Osteoblast (primary cell): ENCODE results near the gene GLI3. TPM values are rescaled to one million over a fixed set of nuclear protein-coding genes. Genes with fewer than 3 reads are reported as not detected.

Experiments used
- DNase-seq: peaks from one replicate; pipeline ENCODE4 v3.0.0; 2011; ENCODE audit warnings: low spot score, mixed read lengths; ENCODE audit not compliant: insufficient read length; ENCODE audit errors: missing footprints
- H2AFZ ChIP-seq: 2 replicates; pipeline ENCODE4 v1.6.0; 2011; ENCODE audit warnings: mild to moderate bottlenecking, low read length
- H3K27ac ChIP-seq: 2 replicates; pipeline ENCODE4 v1.5.1; 2011; ENCODE audit warnings: mild to moderate bottlenecking, low read depth, low read length, moderate library complexity
- H3K27me3 ChIP-seq: 2 replicates; pipeline ENCODE4 v1.6.0; 2012; ENCODE audit warnings: mild to moderate bottlenecking, control low read depth, inconsistent platforms, low read length, moderate library complexity; ENCODE audit not compliant: insufficient read depth
- H3K36me3 ChIP-seq: 2 replicates; pipeline ENCODE4 v1.5.1; 2011; ENCODE audit warnings: mild to moderate bottlenecking, low read length, control low read depth, moderate library complexity; ENCODE audit not compliant: insufficient read depth
- H3K4me1 ChIP-seq: 2 replicates; pipeline ENCODE4 v1.5.1; 2011; ENCODE audit warnings: mild to moderate bottlenecking, low read length, control low read depth, moderate library complexity; ENCODE audit not compliant: insufficient read depth
- H3K4me2 ChIP-seq: 2 replicates; pipeline ENCODE4 v1.6.0; 2011; ENCODE audit warnings: mild to moderate bottlenecking, low read length; ENCODE audit not compliant: insufficient read depth
- H3K4me3 ChIP-seq: fragments of 200-600 bp; sonication (generic); 3 replicates; pipeline ENCODE4 v1.5.1; 2012; ENCODE audit warnings: mild to moderate bottlenecking, low read length, inconsistent platforms; ENCODE audit not compliant: insufficient read depth
- H3K79me2 ChIP-seq: 2 replicates; pipeline ENCODE4 v1.6.0; 2012; ENCODE audit warnings: mild to moderate bottlenecking, low read length, control low read depth, inconsistent platforms; ENCODE audit not compliant: insufficient read depth
- H3K9me3 ChIP-seq: 2 replicates; pipeline ENCODE4 v1.5.1; 2011; ENCODE audit warnings: low read depth, low read length, control low read depth
- H4K20me1 ChIP-seq: 2 replicates; pipeline ENCODE4 v1.6.0; 2012; ENCODE audit warnings: mild to moderate bottlenecking, low read length, control low read depth; ENCODE audit not compliant: insufficient read depth
- total RNA-seq: library from RNA; depleted of rRNA; stranded (reverse); fragments of >200 nt; gene quantifications from 2 replicates; pipeline ENCODE4 v1.2.3, GENCODE V29; 2012
- TF ChIP-seq, protein P1 (sequence below): IDR thresholded peaks from 2 replicates; pipeline ENCODE4 v1.5.1; 2011; ENCODE audit warnings: mild to moderate bottlenecking, low read depth, low read length, moderate library complexity; ENCODE audit errors: extremely low read depth

The GLI3 gene
- total RNA-seq, 1 donor = 11.9 TPM

GRCh38 chr7:41933427-41933826 lies 303.6 kb downstream of the GLI3 start:
- DNase-seq = no peak
- Histone ChIP-seq H3K4me3 (no peak overlapping the region), H2AFZ (no peak overlapping the region), H3K4me2 (no peak overlapping the region), H4K20me1 (no peaks in the 10 kb centered on the region), H3K27me3 (no peaks in the 10 kb centered on the region), H3K9me3 (no peaks in the 10 kb centered on the region), H3K4me1 (peaks cover 9% of the 10 kb centered on the region), H3K79me2 (no peaks in the 10 kb centered on the region), H3K27ac (no peak overlapping the region), H3K36me3 (no peaks in the 10 kb centered on the region)
- TF ChIP-seq, protein P1, sequence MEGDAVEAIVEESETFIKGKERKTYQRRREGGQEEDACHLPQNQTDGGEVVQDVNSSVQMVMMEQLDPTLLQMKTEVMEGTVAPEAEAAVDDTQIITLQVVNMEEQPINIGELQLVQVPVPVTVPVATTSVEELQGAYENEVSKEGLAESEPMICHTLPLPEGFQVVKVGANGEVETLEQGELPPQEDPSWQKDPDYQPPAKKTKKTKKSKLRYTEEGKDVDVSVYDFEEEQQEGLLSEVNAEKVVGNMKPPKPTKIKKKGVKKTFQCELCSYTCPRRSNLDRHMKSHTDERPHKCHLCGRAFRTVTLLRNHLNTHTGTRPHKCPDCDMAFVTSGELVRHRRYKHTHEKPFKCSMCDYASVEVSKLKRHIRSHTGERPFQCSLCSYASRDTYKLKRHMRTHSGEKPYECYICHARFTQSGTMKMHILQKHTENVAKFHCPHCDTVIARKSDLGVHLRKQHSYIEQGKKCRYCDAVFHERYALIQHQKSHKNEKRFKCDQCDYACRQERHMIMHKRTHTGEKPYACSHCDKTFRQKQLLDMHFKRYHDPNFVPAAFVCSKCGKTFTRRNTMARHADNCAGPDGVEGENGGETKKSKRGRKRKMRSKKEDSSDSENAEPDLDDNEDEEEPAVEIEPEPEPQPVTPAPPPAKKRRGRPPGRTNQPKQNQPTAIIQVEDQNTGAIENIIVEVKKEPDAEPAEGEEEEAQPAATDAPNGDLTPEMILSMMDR = no peak

GRCh38 chr7:41931263-41931646 lies 305.8 kb downstream of the GLI3 start:
- no peak overlapping the region for H3K4me3 ChIP-seq
- H2AFZ ChIP-seq = no peak overlapping the region
- H3K36me3 ChIP-seq = no peaks in the 10 kb centered on the region
- TF ChIP-seq, protein P1 = no peak
- no peak overlapping the region for H3K4me2 ChIP-seq
- peaks cover 9% of the 10 kb centered on the region for H3K4me1 ChIP-seq
- no peaks in the 10 kb centered on the region for H3K9me3 ChIP-seq
- DNase-seq = no peak
- H3K27ac ChIP-seq = peak overlapping the region; percentile 66
- no peaks in the 10 kb centered on the region for H3K79me2 ChIP-seq
- no peaks in the 10 kb centered on the region for H3K27me3 ChIP-seq
- H4K20me1 ChIP-seq = no peaks in the 10 kb centered on the region

- Histone ChIP-seq H3K27ac (peak overlapping the region; percentile 66), H3K4me1 (peaks cover 9% of the 10 kb centered on the region), H2AFZ (peak overlapping the region; percentile 56), H3K4me3 (no peak overlapping the region), H3K36me3 (no peaks in the 10 kb centered on the region), H3K27me3 (no peaks in the 10 kb centered on the region), H4K20me1 (no peaks in the 10 kb centered on the region), H3K9me3 (no peaks in the 10 kb centered on the region), H3K79me2 (no peaks in the 10 kb centered on the region), H3K4me2 (no peak overlapping the region)
- peak; percentile 56 for DNase-seq
- TF ChIP-seq, protein P1 = no peak
These were observed 306.3 kb downstream of the GLI3 start for GRCh38 chr7:41930538-41931262.

DNA sequence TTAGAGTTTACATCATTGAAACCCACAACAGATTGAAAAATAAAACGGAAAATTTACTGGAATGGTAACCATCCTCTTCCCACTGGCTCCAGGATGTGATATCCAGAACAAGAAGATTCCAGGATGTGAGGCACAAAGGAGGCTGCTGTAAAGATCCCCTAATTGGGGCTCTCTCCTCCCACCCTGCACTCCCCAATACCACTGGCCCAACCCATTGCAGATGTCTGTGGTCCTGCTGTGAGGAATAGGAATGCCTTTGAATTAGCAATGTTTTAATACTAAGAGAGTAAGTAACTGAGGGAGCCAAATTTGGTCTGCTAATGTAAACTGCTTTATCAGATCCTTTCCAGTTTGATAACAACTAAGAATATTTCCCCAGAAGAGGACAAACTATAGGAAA lies 308.2 kb downstream of the GLI3 start:
- H2AFZ ChIP-seq = peak overlapping the region; percentile 62
- no peaks in the 10 kb centered on the region for H3K79me2 ChIP-seq
- no peaks in the 10 kb centered on the region for H4K20me1 ChIP-seq
- TF ChIP-seq, protein P1 = no peak
- no peak overlapping the region for H3K27ac ChIP-seq
- no peaks in the 10 kb centered on the region for H3K27me3 ChIP-seq
- no peak overlapping the region for H3K4me2 ChIP-seq
- DNase-seq = no peak
- no peak overlapping the region for H3K4me3 ChIP-seq
- H3K4me1 ChIP-seq = peaks cover 16% of the 10 kb centered on the region
- no peaks in the 10 kb centered on the region for H3K9me3 ChIP-seq
- no peaks in the 10 kb centered on the region for H3K36me3 ChIP-seq
